ENCODE measurements around the gene GALK2.

DNA sequence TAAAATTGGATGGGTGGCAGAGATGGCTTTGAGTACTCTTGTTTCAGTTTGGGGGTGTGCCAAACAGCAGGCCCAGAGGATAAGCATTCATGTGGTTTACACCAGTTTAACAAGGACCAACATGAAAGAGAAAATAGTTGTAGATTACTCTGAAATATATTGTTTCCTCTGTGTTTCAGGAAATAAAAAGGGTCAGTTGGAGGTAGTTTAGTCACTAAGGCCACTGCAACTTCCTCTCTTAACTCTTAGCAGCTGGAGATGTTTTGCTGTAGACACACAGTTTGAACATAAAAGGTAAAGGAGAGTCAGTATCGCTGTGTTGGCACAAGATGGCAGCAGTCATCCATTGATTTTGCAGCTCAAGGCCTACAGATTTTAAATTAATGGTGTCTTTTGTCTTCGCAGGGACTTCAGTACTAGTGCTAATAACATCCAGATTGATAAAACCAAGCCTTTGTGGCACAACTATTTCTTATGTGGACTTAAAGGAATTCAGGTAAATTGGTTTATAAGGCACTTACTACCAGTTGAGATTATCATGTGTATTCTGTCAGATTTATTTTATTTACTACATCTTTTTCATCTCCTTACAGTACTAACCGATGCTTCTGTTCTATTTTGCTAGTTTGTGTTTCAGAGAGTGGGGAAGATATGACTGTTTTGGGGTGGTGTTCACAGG is 65.5 kb downstream of the GALK2 start:
- TF ChIP-seq, protein P1, sequence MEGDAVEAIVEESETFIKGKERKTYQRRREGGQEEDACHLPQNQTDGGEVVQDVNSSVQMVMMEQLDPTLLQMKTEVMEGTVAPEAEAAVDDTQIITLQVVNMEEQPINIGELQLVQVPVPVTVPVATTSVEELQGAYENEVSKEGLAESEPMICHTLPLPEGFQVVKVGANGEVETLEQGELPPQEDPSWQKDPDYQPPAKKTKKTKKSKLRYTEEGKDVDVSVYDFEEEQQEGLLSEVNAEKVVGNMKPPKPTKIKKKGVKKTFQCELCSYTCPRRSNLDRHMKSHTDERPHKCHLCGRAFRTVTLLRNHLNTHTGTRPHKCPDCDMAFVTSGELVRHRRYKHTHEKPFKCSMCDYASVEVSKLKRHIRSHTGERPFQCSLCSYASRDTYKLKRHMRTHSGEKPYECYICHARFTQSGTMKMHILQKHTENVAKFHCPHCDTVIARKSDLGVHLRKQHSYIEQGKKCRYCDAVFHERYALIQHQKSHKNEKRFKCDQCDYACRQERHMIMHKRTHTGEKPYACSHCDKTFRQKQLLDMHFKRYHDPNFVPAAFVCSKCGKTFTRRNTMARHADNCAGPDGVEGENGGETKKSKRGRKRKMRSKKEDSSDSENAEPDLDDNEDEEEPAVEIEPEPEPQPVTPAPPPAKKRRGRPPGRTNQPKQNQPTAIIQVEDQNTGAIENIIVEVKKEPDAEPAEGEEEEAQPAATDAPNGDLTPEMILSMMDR (IDR thresholded peaks at IDR 0.05): peak; percentile 58 to 83 (median 66)
- no peak for TF ChIP-seq POLR2A (IDR thresholded peaks at IDR 0.05)

Data from sigmoid colon (tissue), 3 donors.